HG02884 (cell line): ENCODE data around the gene TLR3.
"Not testable (repeated sequence)": the region's sequence is repeated elsewhere in the genome, so short reads cannot be mapped to it uniquely, and the experiment has no call there.

Source experiments
- ATAC-seq: cut with Tn5 transposase; IDR thresholded peaks from one replicate; pipeline ENCODE4 v1.9.1; 2021; ENCODE audit warnings: mild to moderate bottlenecking, moderate library complexity; ENCODE audit not compliant: unreplicated experiment

TLR3 gene

GRCh38 chr4:186068581-186069348, at the start of gene TLR3:
Gene TLR3, plus strand, starts transcription at chr4:186069156. Its CDS starts 7,464 bp downstream, at chr4:186076620.
- peak; percentile 50 for ATAC-seq

DNA sequence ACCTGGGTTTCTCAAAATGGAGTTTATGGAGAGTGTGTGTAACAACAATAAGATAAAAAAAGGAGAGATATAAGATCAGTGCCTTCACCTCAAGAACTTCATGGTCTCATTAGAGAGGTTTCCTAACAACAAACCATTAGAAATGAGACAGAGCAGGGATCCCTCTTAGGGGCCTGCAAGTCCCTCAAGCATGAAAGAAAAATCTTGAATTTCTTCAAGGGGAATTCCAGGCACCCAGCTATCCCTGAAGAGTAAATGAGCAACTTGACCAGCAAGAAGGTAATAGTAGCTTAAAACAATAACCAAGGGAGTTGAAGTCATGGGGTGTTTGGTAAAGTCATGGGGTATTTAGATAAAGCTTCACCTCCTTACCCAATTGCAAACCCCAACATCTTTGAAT, 49.7 kb upstream of the TLR3 start:
- no peak for ATAC-seq

DNA sequence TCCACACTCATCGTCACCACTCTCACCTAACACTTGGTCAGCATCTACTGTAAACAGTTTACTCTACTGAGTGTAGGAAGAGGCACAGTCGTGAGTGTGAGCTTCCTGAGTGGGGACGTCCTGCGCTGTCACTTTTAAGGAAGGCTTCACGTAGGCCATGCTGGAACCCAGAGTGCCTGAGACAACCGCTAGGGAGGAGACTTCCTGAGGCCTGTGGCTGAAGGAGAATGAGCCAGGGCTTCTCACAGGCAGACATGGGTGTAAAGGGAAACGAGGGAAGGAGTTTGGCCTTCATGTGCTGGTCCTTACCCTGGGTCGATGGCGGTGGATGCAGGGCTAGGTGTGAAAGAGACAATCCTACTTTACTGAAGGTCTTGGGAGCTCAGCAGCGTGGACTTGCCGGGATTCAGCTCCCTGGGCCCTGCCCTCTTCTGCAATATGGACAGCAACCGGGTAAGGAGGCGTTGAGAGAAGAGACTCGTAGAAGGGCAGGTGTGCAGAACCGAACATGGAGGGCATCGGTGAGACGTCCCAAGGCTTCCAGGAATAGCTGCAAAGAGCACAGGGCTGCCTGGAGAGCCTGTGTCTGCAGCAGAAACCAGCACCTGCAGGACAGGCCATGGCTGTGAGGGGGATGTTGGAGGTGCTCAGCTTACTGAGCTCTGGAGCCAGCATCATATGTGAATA, 48.7 kb upstream of the TLR3 start:
- ATAC-seq = no peak

GRCh38 chr4:186020793-186021407, 48.1 kb upstream of the TLR3 start:
- no peak for ATAC-seq

DNA sequence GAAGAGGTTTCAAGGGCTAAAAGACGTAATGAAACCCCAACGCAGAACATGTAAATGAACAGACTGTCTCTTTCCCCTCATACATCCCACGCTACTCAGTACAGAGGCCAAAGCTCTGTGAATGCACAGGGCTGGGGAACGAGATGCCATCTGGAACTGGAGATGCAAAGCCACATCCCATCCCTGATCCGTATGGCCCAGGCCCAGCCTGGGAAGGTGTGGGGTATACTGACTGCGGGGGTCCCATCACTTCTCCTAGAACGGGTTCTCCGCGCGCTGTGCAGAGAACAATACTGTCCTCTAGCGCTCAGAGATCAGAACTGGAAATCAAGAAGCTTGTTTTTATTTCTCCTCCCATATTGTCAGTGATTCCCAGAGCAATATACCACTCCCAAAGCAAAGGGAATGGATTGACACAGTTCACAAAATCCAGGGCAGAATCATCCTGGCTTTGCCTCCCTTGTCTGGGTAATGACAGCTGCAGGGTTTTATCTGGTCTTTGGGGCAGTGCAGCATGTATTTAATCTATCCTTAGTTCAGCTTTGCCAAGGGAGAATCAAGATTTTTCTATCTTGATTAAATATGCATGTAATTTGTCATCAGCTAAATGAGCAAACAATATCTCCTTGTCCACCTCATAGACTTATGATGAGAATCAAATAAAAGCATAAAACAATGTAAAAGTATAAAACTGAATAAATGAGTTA, 47.3 kb upstream of the TLR3 start:
- no peak for ATAC-seq

DNA sequence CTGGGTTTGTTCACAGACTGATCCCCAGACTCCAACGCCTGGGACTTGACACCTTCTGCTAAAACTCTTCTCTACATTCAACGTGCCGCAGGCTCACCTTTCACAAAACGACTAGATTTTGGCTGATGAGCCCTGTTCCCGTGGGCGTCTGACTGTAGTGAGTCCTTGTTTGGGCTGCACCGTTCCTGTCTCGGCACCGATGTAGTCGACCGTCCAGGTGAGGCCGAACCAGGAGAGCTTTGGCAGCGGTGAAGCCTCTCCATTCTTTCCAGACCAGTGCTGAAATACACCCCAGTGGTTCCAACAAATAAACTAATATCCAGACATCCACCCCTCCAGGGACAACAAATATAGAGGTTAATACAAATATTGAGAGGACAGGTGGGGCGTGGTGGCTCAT, 45.0 kb upstream of the TLR3 start:
- no peak for ATAC-seq

GRCh38 chr4:186024637-186025407, 44.1 kb upstream of the TLR3 start:
- no peak for ATAC-seq

DNA sequence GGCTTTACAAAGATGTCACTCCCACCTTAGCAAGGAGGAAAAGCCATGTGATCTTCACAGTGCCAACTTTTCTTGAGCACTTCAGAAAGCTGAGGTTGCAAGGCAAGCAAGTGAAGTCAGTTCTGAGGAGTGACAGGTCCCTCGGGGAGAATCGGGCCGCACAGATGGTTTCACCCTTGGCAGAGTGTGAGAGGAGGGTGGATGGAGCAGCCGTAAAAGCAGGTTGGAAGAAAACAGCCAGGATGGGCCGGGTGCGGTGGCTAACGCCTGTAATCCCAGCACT, 43.6 kb upstream of the TLR3 start:
- ATAC-seq = no peak

GRCh38 chr4:186027405-186027804, 41.6 kb upstream of the TLR3 start:
- no peak for ATAC-seq

DNA sequence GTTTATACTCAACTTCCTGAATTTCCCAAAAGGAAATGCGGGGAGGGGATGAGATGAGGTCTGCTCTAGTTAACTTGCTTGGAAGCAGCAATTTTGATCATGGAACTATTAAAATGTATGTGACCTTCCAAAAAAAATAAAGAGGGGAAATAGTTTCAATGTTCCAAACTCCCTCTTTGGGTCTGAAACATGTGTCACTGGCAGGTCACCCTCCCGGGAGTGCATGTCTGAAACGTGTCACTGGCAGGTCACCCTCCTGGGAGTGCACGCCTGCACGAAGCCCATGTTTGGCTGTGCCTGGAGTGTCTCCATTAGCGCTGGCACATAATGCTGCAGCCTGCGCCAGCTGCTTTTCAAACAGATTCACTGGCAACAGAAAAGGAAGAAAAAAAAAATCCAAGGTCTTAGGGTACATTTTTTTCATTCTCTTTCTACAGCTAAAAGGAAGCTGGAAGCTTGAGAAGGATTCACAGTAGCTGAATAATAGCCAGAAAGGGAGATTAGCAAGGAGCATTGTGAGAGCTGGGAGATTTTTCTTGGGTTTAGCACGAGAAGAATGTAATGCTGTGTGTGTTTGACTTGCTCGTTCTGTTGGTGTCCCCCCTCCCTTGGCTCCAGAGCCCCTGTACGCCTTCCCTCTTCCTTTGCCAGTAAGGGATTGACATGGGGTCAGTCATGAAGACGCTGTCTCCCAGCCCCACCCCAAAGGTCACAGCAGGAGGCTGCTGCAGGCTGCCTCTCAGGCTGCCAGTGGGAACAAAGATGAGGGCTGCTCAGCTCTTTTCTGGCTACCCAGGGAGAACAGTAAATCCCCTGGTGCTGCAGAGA, 39.2 kb upstream of the TLR3 start:
- no peak for ATAC-seq

DNA sequence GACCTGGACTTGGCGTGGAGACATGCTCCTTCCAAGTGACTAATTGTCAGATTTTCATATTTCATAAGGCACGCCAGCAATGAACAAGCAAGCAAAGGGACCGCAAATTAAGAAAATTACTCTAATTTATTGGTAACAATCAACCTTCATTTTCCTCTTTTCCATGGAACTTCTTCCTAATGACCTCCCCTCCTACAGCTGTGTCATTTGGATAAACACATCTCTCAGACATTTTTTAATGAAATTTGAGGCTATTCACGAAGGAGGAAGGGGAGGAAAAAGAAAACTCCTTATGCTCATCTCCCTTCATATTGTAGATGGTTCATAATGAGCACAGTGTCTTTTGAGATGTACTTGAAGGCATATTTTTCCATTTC, 38.6 kb upstream of the TLR3 start:
- no peak for ATAC-seq

GRCh38 chr4:186030795-186031194, 38.2 kb upstream of the TLR3 start:
- ATAC-seq = no peak

GRCh38 chr4:186032259-186032658, 36.7 kb upstream of the TLR3 start:
- ATAC-seq = no peak

DNA sequence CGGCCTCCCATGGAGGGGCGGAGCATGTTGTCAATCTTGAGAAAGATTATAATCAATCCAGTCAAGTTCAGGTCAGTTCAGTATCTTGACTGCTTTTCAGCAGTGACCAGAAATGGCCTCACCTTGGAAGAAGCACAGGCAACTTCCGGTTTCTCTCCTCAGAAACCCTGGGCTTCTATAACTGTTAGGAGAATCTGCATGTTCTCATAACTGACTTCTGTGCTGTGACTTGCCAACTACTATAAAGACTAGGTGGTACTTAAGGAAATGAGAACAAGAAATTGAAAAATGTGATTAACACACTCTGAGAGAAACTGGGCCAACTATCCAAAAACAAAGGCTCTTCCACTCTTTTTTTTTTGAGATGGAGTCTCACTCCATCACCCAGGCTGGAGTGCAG, 35.9 kb upstream of the TLR3 start:
- ATAC-seq = no peak

DNA sequence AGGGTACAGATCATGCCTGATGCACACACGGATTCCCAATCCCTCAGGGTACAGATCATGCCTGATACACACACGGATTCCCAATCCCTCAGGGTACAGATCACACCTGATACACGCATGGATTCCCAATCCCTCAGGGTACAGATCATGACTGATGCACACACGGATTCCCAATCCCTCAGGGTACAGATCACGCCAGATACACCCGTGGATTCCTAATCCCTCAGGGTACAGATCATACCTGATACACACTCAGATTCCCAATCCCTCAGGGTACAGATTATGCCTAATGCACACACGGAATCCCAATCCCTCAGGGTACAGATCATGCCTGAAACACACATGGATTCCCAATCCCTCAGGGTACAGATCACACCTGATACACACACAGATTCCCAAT, 34.3 kb upstream of the TLR3 start:
- not testable (repeated sequence) for ATAC-seq

- no peak for ATAC-seq
Observed at GRCh38 chr4:186036976-186037581, 31.9 kb upstream of the TLR3 start.

DNA sequence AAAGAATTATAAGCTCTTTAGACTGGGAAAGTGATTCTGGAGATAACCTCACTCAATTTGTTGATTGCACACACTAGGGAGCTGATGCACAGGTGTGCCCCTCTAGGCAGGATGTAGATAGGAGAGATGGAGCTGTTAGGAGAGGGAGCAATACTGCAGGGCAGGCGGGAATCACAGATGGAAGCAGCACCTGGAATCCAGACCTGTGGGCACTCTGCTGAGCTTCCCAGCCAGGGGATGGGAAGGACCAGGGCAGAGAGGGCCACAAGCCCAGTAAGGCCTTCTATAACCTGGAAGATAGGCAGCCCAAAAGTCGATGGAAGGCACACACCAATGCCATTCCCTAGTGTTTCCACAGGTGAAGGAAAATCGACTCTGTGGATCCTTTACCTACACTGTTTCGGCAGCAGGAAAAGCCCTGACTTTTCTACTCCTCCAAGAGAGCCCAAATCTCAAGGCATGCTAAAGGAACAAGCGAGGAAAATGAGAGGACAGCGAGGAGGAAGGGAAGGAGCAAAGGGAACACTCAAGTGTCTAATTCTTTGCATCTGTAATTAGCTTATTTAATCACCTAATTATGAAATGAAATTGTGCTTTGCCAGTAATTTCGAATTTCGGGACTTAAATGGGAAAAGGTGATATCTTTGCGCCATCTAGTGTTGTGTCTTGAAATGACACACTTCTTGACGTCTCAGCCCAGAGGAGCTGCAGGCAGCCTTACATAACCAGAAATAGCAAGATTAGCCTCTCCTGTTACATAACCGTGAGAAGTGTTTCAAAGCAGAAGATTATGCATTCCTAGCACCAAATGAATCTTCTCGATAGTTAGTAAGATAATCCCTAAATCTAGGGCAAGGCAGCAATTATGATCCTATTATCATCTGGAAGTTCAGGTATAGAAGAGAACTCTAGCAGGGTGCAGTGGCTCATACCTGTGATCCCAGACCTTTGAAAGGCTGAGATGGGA, 31.0 kb upstream of the TLR3 start:
- ATAC-seq = peak; percentile 57

- no peak for ATAC-seq
Observed at GRCh38 chr4:186039697-186040096, 29.3 kb upstream of the TLR3 start.

- no peak for ATAC-seq
Observed at GRCh38 chr4:186040316-186040715, 28.6 kb upstream of the TLR3 start.
